Jurkat, Clone E6-1 (cell line): Measurements from ENCODE around the gene GLIS2.
"Not testable (repeated sequence)": the region's sequence is repeated elsewhere in the genome, so short reads cannot be mapped to it uniquely, and the experiment has no call there.

Source experiments
- DNase-seq: peaks from one replicate; pipeline ENCODE4 v3.0.0-alpha.2; 2011; ENCODE audit warnings: low read depth, low spot score
- H3K4me3 ChIP-seq: 2 replicates; pipeline ENCODE4 v1.5.1; 2011; ENCODE audit warnings: mild to moderate bottlenecking, low read length, control low read depth, moderate library complexity

The GLIS2 gene

GRCh38 chr16:4344300-4344982 lies 28.6 kb downstream of the GLIS2 start:
- not testable (repeated sequence) for DNase-seq, H3K4me3 ChIP-seq

GRCh38 chr16:4344983-4345835 lies 29.3 kb downstream of the GLIS2 start:
- DNase-seq = no peak
- no peak overlapping the region for H3K4me3 ChIP-seq

GRCh38 chr16:4345836-4346781 lies 30.2 kb downstream of the GLIS2 start:
- no peak for DNase-seq
- no peak overlapping the region for H3K4me3 ChIP-seq

- H3K4me3 ChIP-seq = no peak overlapping the region
- no peak for DNase-seq
Observed at GRCh38 chr16:4347010-4347409, 31.1 kb downstream of the GLIS2 start.

- DNase-seq = no peak
- no peak overlapping the region for H3K4me3 ChIP-seq
Observed at GRCh38 chr16:4347765-4348509, 32.1 kb downstream of the GLIS2 start.

GRCh38 chr16:4349332-4349731 lies 33.5 kb downstream of the GLIS2 start:
- DNase-seq = no peak
- no peak overlapping the region for H3K4me3 ChIP-seq

GRCh38 chr16:4350365-4350786 lies 34.5 kb downstream of the GLIS2 start:
- peak overlapping the region; percentile 99 for H3K4me3 ChIP-seq
- no peak for DNase-seq

GRCh38 chr16:4350787-4351659 lies 35.2 kb downstream of the GLIS2 start, which contains the start of gene PAM16:
Gene PAM16 (minus strand): TSS chr16:4351321. CDS start chr16:4351234, 87 bp downstream.
- peak; percentile 93 for DNase-seq
- H3K4me3 ChIP-seq = peak within 1 kb of the TSS; percentile 99

- H3K4me3 ChIP-seq = no peak overlapping the region
Observed at GRCh38 chr16:4351880-4352279, 36.0 kb downstream of the GLIS2 start.

GRCh38 chr16:4352843-4353242 lies 37.0 kb downstream of the GLIS2 start:
- no peak for DNase-seq
- no peak overlapping the region for H3K4me3 ChIP-seq

More at GRCh38 chr16:4351880-4352279, 36.0 kb downstream of the GLIS2 start:
- no peak for DNase-seq

GRCh38 chr16:4353675-4354074 lies 37.8 kb downstream of the GLIS2 start:
- no peak overlapping the region for H3K4me3 ChIP-seq
- DNase-seq = no peak

GRCh38 chr16:4354512-4355409 lies 38.9 kb downstream of the GLIS2 start:
- no peak for DNase-seq
- H3K4me3 ChIP-seq = no peak overlapping the region

- no peak overlapping the region for H3K4me3 ChIP-seq
- no peak for DNase-seq
Observed at GRCh38 chr16:4356820-4357219, 41.0 kb downstream of the GLIS2 start.

- no peak for DNase-seq
- H3K4me3 ChIP-seq = no peak overlapping the region
Observed at GRCh38 chr16:4358236-4358635, 42.4 kb downstream of the GLIS2 start.

GRCh38 chr16:4358831-4359561 lies 43.1 kb downstream of the GLIS2 start:
- DNase-seq = no peak
- no peak overlapping the region for H3K4me3 ChIP-seq

GRCh38 chr16:4359914-4360313 lies 44.0 kb downstream of the GLIS2 start:
- no peak overlapping the region for H3K4me3 ChIP-seq
- no peak for DNase-seq
